HG03025 (cell line): ENCODE data around the gene AGPAT1.

ENCODE experiments used
- ATAC-seq: cut with Tn5 transposase; IDR thresholded peaks from one replicate; pipeline ENCODE4 v1.9.1; 2021; ENCODE audit warnings: mild to moderate bottlenecking, moderate library complexity; ENCODE audit not compliant: unreplicated experiment, low FRiP score

Gene AGPAT1

DNA sequence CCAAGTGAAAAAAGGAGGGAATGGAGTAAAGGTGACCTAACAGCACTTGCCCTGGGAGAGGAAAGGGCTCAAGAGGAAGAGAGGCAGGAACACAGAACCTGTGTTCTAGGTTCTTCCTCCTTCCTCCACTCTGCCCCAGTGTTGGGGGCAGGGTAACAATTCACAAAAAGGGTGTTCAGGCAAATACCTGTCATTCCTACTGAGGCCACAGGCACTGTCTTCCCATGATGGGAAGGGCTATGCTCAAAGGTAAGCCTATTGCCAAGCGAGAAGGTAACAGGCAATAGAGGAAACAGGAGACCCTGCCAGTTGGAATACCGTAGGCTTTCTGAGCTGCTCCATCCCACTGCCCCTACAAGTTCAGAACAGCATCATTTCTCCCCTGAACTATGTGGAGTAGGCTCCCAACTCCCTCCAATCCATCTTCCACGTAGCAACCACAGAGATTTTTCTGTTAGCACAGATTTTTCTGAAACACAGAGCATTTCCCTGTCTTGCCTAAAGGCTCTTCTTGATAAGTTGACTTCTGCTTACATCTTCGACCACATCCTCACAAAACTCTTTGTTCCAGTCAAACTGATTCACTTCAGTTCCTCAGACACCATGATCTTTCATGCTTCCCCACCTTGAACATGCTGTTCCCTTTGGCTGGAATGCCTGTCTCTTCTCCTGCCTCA lies 2.7 kb downstream of the AGPAT1 start:
- ATAC-seq: no peak

DNA sequence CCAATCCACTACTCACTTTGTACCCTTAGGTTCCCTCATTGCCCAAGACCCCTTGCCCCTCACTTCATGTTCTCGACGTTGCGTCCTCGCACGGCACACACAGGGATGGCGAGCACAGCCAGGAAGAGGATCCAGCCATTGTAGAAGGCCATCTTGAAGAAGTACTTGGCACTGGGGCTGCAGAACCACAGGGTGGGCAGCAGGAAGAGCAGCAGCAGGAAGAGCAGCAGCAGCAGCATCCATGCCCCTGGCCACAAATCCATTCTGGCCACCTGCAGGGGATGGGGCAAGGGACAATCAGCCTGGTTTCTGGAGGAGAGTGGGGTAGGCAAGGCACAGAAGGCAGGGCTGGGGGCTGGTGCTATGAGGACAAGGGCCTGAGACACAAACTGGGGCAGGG lies 4.7 kb downstream of the AGPAT1 start:
- no peak for ATAC-seq

- no peak for ATAC-seq
Measured at GRCh38 chr6:32170294-32170693, 5.6 kb downstream of the AGPAT1 start.

- no peak for ATAC-seq
Measured at GRCh38 chr6:32168807-32169591, 6.9 kb downstream of the AGPAT1 start.

- ATAC-seq: no peak
Measured at GRCh38 chr6:32168350-32168749, 7.5 kb downstream of the AGPAT1 start.

- no peak for ATAC-seq
Measured at GRCh38 chr6:32167761-32168262, 8.1 kb downstream of the AGPAT1 start.

GRCh38 chr6:32167154-32167760 lies 8.6 kb downstream of the AGPAT1 start:
- ATAC-seq: no peak

DNA sequence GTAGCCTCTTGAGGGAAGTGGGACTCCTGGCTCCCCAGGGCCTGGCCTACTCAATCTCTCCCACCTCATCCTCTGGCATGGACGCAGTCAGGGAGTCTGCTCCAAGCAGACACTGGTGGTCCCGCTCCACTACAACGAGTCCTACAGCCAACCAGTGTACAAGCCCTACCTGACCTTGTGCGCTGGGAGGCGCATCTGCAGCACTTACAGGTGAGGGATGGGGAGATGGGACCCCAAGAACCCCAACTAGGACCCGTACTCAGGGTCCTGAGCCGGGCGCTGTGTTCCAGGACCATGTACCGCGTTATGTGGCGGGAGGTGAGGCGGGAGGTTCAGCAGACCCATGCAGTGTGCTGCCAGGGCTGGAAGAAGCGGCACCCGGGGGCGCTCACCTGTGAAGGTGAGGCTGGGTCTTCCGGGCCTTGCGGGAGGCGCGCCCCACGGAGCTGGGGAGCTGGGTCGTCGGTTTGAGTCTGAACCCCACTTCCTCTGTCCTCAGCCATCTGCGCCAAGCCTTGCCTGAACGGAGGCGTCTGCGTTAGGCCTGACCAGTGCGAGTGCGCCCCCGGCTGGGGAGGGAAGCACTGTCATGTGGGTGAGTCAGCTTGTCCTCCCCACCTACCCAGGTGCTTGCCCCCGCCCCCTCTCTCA lies 9.3 kb downstream of the AGPAT1 start:
- no peak for ATAC-seq

DNA sequence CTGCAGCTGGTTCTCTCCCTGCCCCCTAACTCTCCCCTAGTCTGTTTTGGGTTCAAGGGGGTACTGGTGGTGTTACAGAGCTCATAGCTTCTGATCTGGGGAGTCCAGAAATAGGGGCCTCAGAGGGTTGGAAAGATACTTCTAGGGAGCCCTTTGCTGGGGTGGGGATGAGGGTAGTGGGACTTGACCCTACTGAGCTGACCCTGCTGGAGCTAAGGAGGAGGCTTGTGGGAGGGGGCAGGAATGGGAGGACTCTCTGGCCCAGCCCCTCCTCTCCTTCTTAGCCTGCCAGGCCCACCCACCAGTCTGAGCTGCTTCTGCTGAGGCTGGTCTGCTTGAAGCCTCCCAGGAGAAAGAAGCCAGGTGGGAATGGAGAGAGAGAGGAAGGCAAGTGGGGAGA lies 11.6 kb downstream of the AGPAT1 start, which contains the start of gene EGFL8:
EGFL8 (plus strand) TSS at position 301 of the 400 bp plus-strand sequence. CDS start 1,571 bp downstream, outside the sequence.
- ATAC-seq: no peak

- ATAC-seq: no peak
Measured at GRCh38 chr6:32163559-32164258, 12.2 kb downstream of the AGPAT1 start.

DNA sequence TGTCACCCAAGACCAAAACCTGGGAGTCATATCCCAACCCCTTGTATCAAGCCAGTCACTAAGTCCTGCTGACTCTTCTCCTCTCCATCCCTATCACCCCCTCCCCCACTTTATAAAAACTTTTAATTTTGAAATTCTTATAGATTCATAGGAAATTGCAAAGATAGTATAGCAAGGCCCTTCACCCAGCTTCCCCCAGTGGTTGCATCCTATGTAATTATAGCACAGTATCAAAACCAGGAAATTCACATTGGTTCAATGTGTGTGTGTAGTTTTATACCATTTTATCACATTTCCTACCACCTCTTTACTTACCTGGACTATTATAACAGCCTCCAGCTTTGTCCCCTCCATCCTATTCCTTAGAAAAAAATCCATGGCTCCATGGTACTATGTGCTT lies 17.8 kb downstream of the AGPAT1 start:
- no peak for ATAC-seq

DNA sequence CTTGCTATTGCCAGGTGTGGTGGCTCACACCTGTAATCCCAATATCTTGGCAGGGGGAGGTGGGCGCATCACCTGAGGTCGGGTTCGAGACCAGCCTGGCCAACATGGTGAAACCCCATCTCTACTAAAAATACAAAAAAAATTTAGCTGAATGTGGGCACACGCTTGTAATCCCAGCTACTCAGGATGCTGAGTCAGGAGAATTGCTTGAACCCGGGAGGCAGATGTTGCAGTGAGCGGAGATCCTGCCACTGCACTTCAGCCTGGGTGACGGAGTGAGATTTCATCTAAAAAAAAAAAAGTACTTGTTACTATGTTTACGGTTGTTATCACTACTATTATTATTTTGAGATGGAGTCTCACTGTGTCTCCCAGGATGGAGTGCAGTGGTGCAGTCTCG lies 19.0 kb downstream of the AGPAT1 start:
- ATAC-seq: no peak

GRCh38 chr6:32154514-32155161 lies 21.2 kb downstream of the AGPAT1 start:
- ATAC-seq: no peak

DNA sequence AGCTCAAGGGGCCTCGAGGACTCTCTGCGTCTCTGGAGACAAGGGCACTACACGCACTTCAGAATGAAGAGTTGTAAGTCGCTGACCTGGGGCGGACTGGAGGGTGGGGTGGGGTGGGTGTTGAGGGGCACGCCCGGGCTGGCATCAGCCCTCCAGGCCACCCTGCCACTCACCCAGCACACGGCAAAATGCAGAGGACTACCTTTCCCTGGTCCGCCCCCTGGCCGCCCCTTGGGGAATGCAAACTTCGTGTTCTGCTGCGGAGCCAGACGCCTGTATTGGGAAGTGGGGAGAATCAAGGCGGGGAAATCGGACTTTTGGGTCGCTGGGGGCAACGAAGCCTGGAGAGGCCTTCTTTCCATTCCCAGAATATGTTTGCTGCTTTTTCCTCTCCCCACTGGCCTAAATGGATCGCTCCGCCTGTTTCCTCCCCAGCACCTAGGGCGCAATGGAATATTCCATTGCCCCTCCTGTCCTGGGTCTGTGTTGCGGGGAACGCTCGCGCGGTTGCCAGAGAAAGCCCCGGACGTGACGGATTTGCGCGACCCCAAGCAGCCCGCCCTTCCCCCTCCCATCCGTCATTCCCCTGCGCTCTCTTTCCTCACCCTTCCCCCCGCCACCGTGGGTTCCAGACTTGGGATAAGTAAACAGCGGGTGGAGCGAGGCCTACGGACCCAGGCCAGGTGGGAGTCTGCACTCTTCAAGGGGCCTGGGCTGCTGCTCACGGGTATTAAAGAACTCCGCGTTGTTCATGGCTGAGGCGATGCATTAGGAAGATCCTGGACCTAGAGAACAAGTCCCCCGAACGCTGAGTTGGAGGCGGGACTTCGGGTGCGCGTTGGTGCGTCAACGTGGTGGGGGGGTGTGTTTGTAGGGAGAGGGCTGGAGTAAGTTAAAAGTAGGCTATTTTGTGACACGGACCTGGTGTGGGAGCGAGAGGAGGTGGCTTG lies 22.0 kb downstream of the AGPAT1 start, which contains the start of gene PPT2:
PPT2 (plus strand) TSS at position 578 of the 950 bp plus-strand sequence. CDS start 454 bp downstream, outside the sequence.
- no peak for ATAC-seq

DNA sequence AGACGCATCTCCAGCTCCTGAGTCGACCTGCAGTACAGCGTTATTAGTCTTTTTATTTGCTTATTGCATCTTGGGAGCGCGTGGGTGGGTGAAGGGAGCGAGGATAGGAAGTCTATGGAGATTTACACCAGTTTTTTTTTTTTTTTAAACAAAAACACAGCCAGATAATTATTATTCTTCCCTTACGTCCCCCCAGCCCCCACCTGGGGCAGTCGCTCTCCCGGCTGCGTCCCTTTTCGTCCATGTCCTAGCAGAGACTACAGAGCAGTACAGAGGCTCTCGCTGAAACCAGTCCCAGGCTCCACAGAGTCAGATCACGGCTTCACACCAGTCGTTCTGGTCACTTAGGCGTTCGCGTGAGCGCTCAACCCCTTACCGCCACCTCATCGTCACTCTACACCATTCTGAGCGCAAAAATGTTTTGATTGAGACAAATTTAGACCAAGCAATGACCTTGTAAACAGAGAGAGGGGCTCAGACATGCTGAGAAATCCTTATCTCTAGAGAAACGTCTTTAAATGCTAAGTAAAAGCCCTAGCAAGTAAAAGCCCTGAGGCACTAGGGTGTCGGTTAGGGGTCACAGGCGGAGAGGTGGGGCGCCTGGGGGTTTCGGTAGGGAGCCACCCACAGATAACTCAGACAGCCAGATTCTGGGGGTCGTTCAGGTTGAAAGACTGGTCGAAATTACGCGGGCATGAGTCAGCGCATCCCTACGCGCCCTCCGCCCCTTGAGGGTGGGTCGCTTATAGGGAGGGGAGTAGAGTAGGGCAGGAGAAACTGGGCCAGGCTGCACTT lies 22.9 kb downstream of the AGPAT1 start:
- ATAC-seq: no peak

DNA sequence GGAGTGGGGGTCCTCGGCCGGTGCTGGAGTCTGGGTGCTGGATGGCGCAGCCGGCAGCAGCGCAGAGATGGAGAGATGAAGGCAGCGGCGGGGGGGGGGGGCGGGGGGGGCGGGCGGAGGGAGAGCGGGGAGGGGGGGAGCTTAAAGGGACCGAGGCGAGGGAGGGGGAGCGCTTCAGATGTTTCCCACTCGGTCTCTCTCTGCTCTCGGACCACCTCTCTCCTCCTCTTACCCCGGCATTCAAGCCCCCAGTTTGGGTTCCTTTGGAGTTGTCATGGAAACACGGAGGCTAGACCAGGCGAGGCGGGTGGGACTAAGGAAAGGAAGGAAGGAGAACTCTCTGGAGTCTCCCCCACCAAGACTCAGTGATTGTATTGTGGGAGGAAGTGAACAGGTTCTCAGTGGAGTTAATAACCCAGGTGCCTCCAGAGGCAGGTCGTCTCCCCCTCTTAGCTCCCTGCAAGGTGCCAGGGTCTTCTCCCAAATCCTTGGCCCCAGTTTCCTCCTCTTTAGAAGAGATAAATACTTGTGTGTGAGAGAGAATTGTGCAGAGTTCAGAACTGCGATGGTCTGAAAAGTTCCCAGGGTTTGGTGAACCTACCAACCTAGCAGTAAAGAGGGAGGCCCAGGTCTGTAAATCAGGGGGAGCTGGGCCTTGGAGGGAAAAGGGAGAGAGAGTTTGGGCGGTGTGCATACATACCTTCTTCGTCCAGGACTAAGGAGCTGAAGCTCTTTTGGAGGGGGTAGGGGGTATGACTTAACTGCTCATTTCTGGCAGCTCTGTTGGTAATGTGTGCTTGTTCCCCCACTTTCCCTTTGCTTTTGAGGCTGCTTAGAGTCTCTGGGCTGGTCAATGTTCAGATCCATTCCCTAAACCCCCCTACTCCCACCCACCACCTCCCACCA lies 23.8 kb downstream of the AGPAT1 start, which contains the start of gene PRRT1:
PRRT1 (minus strand) TSS at position 77 of the 906 bp plus-strand sequence. CDS start 112 bp downstream, outside the sequence.
- no peak for ATAC-seq
